Type B pancreatic cell (in vitro differentiated cells): ENCODE measurements around the gene CFAP58. TPM values are rescaled to one million over a fixed set of nuclear protein-coding genes. Genes with fewer than 3 reads are reported as not detected.

Source experiments
- DNase-seq: peaks from one replicate; pipeline ENCODE4 v3.0.0; 2021; ENCODE audit warnings: mixed read lengths; ENCODE audit not compliant: unreplicated experiment; ENCODE audit errors: extremely low spot score
- H3K27ac Mint-ChIP-seq: 2 replicates; pipeline ENCODE4 v1.8.0; 2021; ENCODE audit warnings: mild to moderate bottlenecking, mixed read lengths
- H3K27me3 Mint-ChIP-seq: 2 replicates; pipeline ENCODE4 v1.8.0; 2021; ENCODE audit warnings: mixed read lengths
- H3K36me3 Mint-ChIP-seq: 2 replicates; pipeline ENCODE4 v1.8.0; 2021; ENCODE audit warnings: mixed read lengths
- H3K4me1 Mint-ChIP-seq: one replicate; pipeline ENCODE4 v1.8.0; 2021; ENCODE audit warnings: mixed read lengths; ENCODE audit not compliant: unreplicated experiment
- H3K4me3 Mint-ChIP-seq: 2 replicates; pipeline ENCODE4 v1.8.0; 2021; ENCODE audit warnings: mild to moderate bottlenecking, mixed read lengths
- H3K9me3 Mint-ChIP-seq: 2 replicates; pipeline ENCODE4 v1.8.0; 2021; ENCODE audit warnings: mixed read lengths
- CTCF ChIP-seq: fragments of 200-600 bp; sonication (generic); conservative IDR thresholded peaks from 2 replicates; pipeline ENCODE4 v1.5.0; 2021; ENCODE audit warnings: antibody characterized with exemption, mild to moderate bottlenecking
- total RNA-seq: library from RNA; stranded (reverse); gene quantifications from 2 replicates; pipeline ENCODE4 v1.2.1, GENCODE V29; 2021; ENCODE audit warnings: low replicate concordance

Gene CFAP58
- total RNA-seq, 1 donor from 2014 or later: 0.34 TPM

- H3K4me3 Mint-ChIP-seq: no peak overlapping the region
- H3K9me3 Mint-ChIP-seq: no peaks in the 10 kb centered on the region
- peaks cover 12% of the 10 kb centered on the region for H3K27me3 Mint-ChIP-seq
- H3K36me3 Mint-ChIP-seq: no peaks in the 10 kb centered on the region
- TF ChIP-seq CTCF: no peak
- no peak for DNase-seq
- peaks cover 4% of the 10 kb centered on the region for H3K4me1 Mint-ChIP-seq
- no peak overlapping the region for H3K27ac Mint-ChIP-seq
These were observed 147.8 kb downstream of the CFAP58 start for GRCh38 chr10:104501449-104501848.

DNA sequence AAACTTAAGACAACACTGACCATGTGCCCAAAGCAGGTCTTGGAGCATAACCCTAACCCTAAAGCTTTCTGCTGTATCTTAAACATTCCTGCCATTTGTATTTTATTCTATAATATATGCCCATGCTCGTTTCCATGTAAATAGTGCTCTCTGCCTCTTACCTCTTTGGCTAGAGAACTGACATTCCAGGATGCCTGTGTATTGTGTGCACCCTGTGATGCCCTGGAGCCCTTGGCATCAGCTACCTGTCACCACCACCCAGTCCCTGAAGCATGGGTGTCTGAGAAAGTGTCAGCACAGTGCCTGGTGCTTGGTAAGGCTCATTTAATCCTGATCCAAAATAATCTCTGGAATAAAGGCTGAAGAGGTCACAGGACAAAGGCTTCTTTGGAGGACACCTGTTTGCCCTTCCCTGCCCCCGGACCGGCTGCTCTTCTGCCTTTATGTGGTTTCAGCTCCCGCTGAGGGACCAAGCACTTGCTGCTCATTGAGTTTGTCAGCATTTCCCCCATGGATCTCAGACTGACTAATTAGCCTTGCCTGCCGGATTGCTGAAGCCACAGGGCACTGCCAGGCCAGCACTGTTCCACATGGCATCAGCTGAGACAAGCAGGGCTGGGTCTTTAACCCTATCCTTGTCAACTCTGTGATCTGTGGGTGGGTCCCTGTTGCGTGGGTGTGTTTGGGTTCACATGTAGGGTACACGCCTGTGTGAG, 148.4 kb downstream of the CFAP58 start:
- Mint-ChIP-seq H3K27ac (no peak overlapping the region), H3K4me3 (no peak overlapping the region), H3K27me3 (peaks cover 18% of the 10 kb centered on the region)

DNA sequence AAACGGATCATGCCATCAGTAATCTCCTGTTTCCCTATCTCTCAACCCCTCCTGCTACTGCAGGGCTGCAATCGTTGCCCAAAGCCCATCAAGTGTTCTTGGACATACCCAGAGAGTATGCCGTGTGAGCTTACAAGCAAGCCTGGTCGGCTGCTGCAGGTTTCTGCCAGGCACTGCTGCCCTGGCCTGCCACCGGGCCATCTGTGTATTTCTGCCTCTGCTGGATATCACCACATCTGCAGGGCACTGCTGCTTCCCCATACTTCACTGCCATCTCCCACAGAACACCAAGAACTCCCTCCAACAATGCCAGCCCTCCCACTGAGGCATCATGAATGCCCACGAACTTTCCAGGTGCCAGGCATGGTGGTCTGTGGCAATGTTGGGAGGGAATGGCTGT, 149.3 kb downstream of the CFAP58 start:
- Mint-ChIP-seq H3K27me3 (peaks cover 21% of the 10 kb centered on the region), H3K36me3 (no peaks in the 10 kb centered on the region), H3K9me3 (no peaks in the 10 kb centered on the region), H3K4me1 (peaks cover 4% of the 10 kb centered on the region), H3K4me3 (no peak overlapping the region), H3K27ac (no peak overlapping the region)
- TF ChIP-seq CTCF: no peak
- DNase-seq: no peak

More for the DNA sequence above, 148.4 kb downstream of the CFAP58 start:
- H3K9me3 Mint-ChIP-seq: no peaks in the 10 kb centered on the region
- DNase-seq: no peak
- H3K36me3 Mint-ChIP-seq: no peaks in the 10 kb centered on the region
- peaks cover 4% of the 10 kb centered on the region for H3K4me1 Mint-ChIP-seq
- no peak for TF ChIP-seq CTCF

Other genes starting within 250 kb of the CFAP58 start
- gene SFR1, start 231.7 kb upstream of the CFAP58 start, total RNA-seq: 9.1 and 11.6 TPM in 2 replicates
- gene CFAP43, start 121.5 kb upstream of the CFAP58 start, total RNA-seq: 1.6 and 7.6 TPM in 2 replicates
- gene GSTO1, start 98.9 kb upstream of the CFAP58 start, total RNA-seq: 74.1 and 79.2 TPM in 2 replicates
- 2.8 and 8.2 TPM in 2 replicates for gene GSTO2, start 84.6 kb upstream of the CFAP58 start, total RNA-seq
- 8.5 and 19.9 TPM in 2 replicates for gene ITPRIP, start 15.4 kb upstream of the CFAP58 start, total RNA-seq